Small intestine (tissue), 7 donors: ENCODE measurements around the gene KCNA2. TPM values are rescaled to one million over a fixed set of nuclear protein-coding genes. Genes with fewer than 3 reads are reported as not detected.
A peak's percentile ranks its signal among the peaks of the same experiment; 100 is the strongest.

Experiments
- DNase-seq, 2 donors: peaks; one replicate each; pipeline versions ENCODE4 v3.0.0 to v3.0.0-alpha.2; 2013
- FAIRE-seq: peaks from 2 replicates; lab custom pipeline; 2012; peaks lifted over from hg19 to GRCh38; lab: Jason Lieb, UNC
- H3K27ac ChIP-seq, 3 donors: one replicate each; pipeline ENCODE4 v1.5.1; 2013; ENCODE audit warnings: low read length in 2 of 3, mild to moderate bottlenecking in 2 of 3, control low read depth in 1 of 3, inconsistent platforms in 1 of 3, low read depth in 1 of 3, moderate library complexity in 1 of 3
- H3K27me3 ChIP-seq, 3 donors: one replicate each; pipeline ENCODE4 v1.6.1; 2013; ENCODE audit warnings: low read length in 3 of 3, inconsistent platforms in 1 of 3; ENCODE audit not compliant: control insufficient read depth in 3 of 3, insufficient read depth in 3 of 3
- H3K36me3 ChIP-seq, 3 donors: one replicate each; pipeline ENCODE4 v1.6.1; 2013; ENCODE audit warnings: low read length in 3 of 3, inconsistent platforms in 1 of 3, low read depth in 1 of 3, mild to moderate bottlenecking in 1 of 3, moderate library complexity in 1 of 3; ENCODE audit not compliant: control insufficient read depth in 3 of 3, insufficient read depth in 2 of 3
- H3K4me1 ChIP-seq, 3 donors: one replicate each; pipeline ENCODE4 v1.6.1; 2013; ENCODE audit warnings: low read length in 2 of 3, inconsistent platforms in 1 of 3, low read depth in 1 of 3, mild to moderate bottlenecking in 1 of 3, moderate library complexity in 1 of 3; ENCODE audit not compliant: control insufficient read depth in 3 of 3, insufficient read depth in 2 of 3
- H3K4me3 ChIP-seq, 3 donors: one replicate each; pipeline ENCODE4 v1.5.1; 2013; ENCODE audit warnings: low read length in 3 of 3, control low read depth in 1 of 3, inconsistent platforms in 1 of 3, low read depth in 1 of 3, mild to moderate bottlenecking in 1 of 3, moderate library complexity in 1 of 3
- H3K9me3 ChIP-seq, 2 donors: one replicate each; pipeline ENCODE4 v1.6.1; 2013; ENCODE audit warnings: low read depth in 1 of 2, low read length in 1 of 2; ENCODE audit not compliant: control insufficient read depth in 2 of 2, insufficient read depth in 1 of 2
- WGBS, 3 donors: extraction: QIAGEN DNeasy Blood & Tissue Kit; methylation state at CpG; one replicate each; pipeline ENCODE4 v1.1.7; 2013; 5-methylcytosine and 5-hydroxymethylcytosine counted together
- polyA plus RNA-seq, 4 donors: library from polyadenylated mRNA; stranded (reverse) in 3 of 4; unstranded in 1 of 4; fragments of 200-250 nt in 3 of 4; fragments of 120-200 nt in 1 of 4; gene quantifications; one replicate each; pipeline versions ENCODE4 v1.2.1 to v1.2.3, GENCODE V29; 2013
- donor health status: healthy with polysubstance abuse.
- donor health status: control.
- donor health status: control.
- donor health status: Bipolar disorder and iron deficiency.
- donor health status: healthy.

KCNA2 gene
- polyA plus RNA-seq, 4 donors, result 0.18 to 0.28 TPM; not detected in 2

DNA sequence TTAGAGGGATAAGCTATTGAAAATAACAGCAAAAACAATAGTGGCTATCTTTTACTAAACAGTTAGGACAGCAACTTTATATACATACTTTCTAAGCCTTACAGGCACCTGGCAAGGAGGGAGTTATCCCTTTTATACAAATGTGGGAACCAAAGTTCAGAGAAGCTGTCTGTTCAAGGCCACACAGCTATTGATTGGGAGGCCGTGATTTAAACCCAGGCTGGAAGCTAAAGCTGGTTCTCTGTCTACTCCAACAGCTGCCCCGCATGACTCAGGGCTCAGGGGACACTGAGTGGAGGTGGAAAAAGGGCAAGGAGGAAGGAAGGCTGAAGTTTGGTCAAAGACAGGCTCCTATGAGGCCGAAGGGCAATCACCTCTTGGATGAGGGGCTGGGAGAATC, 26.7 kb downstream of the KCNA2 start:
- DNase-seq, result peak in 1 of 2 donors; percentile 14
- Histone ChIP-seq H3K4me3 (no peak overlapping the region), H3K27ac (no peak overlapping the region), H3K27me3 (peaks cover 0 to 2% (median 0%) of the 10 kb centered on the region in 3 donors), H3K4me1 (no peaks in the 10 kb centered on the region), H3K36me3 (no peaks in the 10 kb centered on the region), H3K9me3 (no peaks in the 10 kb centered on the region)
- no peak for FAIRE-seq
- 37 to 67% (median 39%) methylated on average over 3 of the region's 3 CpGs for WGBS, 3 donors

DNA sequence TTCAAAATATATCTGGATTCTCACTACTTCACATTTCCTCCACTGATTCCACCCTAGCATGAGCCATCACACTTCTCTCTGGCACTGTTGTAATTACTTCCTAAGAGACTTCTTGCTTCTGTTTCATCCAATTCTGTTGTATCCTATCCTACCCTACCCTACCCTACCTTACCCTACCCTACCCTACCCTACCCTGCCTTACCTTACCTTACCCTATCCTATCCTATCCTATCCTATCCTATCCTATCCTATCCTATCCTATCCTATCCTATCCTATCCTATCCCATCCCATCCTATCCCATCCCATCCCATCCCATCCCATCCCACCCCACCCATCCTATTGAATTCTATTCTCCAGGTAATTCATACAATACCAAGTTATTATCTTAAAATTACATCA, 29.7 kb downstream of the KCNA2 start:
- no peaks in the 10 kb centered on the region for H3K36me3 ChIP-seq

GRCh38 chr1:110573314-110573713, 32.8 kb downstream of the KCNA2 start:
- Histone ChIP-seq H3K36me3 (no peaks in the 10 kb centered on the region), H3K9me3 (no peaks in the 10 kb centered on the region), H3K27ac (no peak overlapping the region), H3K27me3 (peaks cover 0 to 5% (median 4%) of the 10 kb centered on the region in 3 donors), H3K4me1 (no peaks in the 10 kb centered on the region), H3K4me3 (no peak overlapping the region)
- 84 to 97% (median 90%) methylated on average over 1 of the region's 1 CpG for WGBS, 3 donors
- FAIRE-seq (no peak), DNase-seq (no peak)

More for the DNA sequence above, 29.7 kb downstream of the KCNA2 start:
- no peaks in the 10 kb centered on the region for H3K9me3 ChIP-seq
- no peak overlapping the region for H3K27ac ChIP-seq
- no peak for DNase-seq
- no peak overlapping the region for H3K4me3 ChIP-seq
- FAIRE-seq, result no peak
- peaks cover 0 to 5% (median 0%) of the 10 kb centered on the region in 3 donors for H3K27me3 ChIP-seq
- H3K4me1 ChIP-seq, result no peaks in the 10 kb centered on the region

DNA sequence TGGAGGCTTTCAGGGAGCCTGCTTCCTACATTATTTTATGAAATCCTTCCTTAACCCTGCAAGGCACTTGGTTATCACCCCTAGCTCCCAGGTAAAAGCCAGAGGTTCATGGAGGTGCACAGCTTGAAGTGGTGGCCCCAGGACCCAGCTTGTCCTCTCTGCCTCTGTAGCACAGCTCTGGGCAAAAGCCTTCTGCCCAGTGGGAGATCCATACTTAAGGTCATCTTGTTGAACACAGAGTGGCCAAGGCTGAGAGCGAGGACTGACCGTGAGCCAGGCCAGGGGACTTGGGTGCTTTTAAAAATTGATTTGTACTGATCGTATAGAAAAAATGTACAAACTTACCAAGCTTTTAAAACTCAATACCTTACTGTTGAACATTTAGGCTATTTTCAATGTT, 33.4 kb downstream of the KCNA2 start:
- 83 to 96% (median 92%) methylated on average over 3 of the region's 3 CpGs for WGBS, 3 donors
- H3K4me1 ChIP-seq, result no peaks in the 10 kb centered on the region
- H3K27me3 ChIP-seq, result peaks cover 0 to 5% (median 4%) of the 10 kb centered on the region in 3 donors
- FAIRE-seq, result no peak
- no peaks in the 10 kb centered on the region for H3K9me3 ChIP-seq
- DNase-seq, result no peak
- no peak overlapping the region for H3K4me3 ChIP-seq
- no peak overlapping the region for H3K27ac ChIP-seq
- H3K36me3 ChIP-seq, result no peaks in the 10 kb centered on the region

DNA sequence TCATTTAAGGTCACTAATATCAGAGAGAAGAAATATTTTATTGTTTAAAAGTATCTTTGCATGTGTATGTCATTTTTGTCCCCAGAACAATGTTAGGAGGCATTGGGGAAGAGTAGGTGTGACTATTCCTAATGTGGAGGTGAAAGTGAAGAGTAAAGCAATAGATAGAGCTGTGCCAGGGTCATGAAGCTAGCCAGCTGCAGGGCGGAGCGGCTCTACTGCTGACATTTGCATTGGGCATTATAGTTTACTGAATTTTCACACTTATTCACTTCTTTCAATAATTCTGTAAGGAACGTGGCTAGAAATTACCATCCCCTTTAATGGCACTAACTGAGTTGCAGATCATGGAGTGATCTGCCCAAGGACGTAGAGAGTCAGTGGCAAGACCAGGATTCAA, 35.3 kb downstream of the KCNA2 start:
- DNase-seq, result no peak
- H3K27ac ChIP-seq, result no peak overlapping the region
- no peaks in the 10 kb centered on the region for H3K4me1 ChIP-seq
- FAIRE-seq, result no peak
- H3K27me3 ChIP-seq, result peaks cover 0 to 5% (median 4%) of the 10 kb centered on the region in 3 donors
- WGBS, 3 donors, result 56 to 75% (median 72%) methylated on average over 4 of the region's 4 CpGs
- H3K9me3 ChIP-seq, result no peaks in the 10 kb centered on the region
- H3K4me3 ChIP-seq, result no peak overlapping the region
- no peaks in the 10 kb centered on the region for H3K36me3 ChIP-seq

GRCh38 chr1:110570307-110570706, 35.9 kb downstream of the KCNA2 start:
- 15 to 36% (median 25%) methylated on average over 3 of the region's 3 CpGs for WGBS, 3 donors
- peaks cover 0 to 5% (median 4%) of the 10 kb centered on the region in 3 donors for H3K27me3 ChIP-seq
- FAIRE-seq (no peak), DNase-seq (no peak)
- no peaks in the 10 kb centered on the region for H3K4me1 ChIP-seq
- H3K9me3 ChIP-seq, result no peaks in the 10 kb centered on the region
- no peak overlapping the region for H3K27ac ChIP-seq
- H3K36me3 ChIP-seq, result no peaks in the 10 kb centered on the region
- no peak overlapping the region for H3K4me3 ChIP-seq

DNA sequence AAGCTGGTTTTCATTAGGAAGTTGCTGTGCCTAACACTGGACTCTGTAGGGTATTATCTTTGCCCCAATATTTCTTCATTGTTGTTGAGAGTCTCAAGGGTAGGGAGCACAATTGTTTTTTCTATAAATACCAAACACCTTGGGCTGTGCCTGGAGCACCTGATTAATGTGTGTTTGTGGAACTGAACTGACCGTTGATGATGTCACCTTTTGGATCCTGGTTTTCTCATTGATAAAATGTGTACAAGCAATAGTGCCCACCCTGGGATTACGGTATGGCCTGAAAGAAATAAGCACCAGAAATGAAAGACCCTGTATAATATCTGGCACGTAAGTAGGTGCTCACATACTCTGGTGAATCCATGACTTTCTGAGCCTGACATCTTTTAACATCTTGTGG, 39.3 kb downstream of the KCNA2 start:
- Histone ChIP-seq H3K4me3 (no peak overlapping the region), H3K27ac (no peak overlapping the region), H3K27me3 (peaks cover 0 to 6% (median 5%) of the 10 kb centered on the region in 3 donors), H3K4me1 (no peaks in the 10 kb centered on the region), H3K9me3 (no peaks in the 10 kb centered on the region), H3K36me3 (no peaks in the 10 kb centered on the region)
- FAIRE-seq (no peak), DNase-seq (no peak)
- WGBS, 3 donors, result 64 to 82% (median 70%) methylated on average over 3 of the region's 3 CpGs

DNA sequence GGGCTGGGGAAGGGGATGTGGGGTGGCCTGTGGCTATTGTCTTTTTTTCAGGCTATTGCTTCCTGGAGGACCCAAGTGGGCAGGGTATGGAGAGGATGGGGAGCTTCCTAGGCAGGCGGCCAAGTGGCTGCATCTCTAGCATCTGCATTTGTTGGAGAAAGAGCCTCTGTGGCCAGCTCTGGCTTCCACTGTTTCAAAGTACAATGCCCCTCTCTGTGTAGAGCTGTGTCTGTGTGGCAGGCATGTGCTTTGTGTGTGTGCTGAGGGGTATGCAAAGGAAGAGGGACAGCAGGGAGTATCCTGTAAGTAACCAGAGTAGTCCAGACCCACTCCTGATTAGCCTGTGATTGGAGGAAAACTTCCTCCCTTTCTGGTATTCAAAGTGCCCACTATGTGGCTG, 40.6 kb downstream of the KCNA2 start:
- DNase-seq, result no peak
- H3K27ac ChIP-seq, result no peak overlapping the region

GRCh38 chr1:110563089-110563488, 43.1 kb downstream of the KCNA2 start:
- WGBS, 3 donors, result 75 to 84% (median 77%) methylated on average over 4 of the region's 4 CpGs
- no peaks in the 10 kb centered on the region for H3K4me1 ChIP-seq
- peaks cover 0 to 2% (median 0%) of the 10 kb centered on the region in 3 donors for H3K27me3 ChIP-seq
- H3K36me3 ChIP-seq, result no peaks in the 10 kb centered on the region
- no peak for FAIRE-seq
- H3K9me3 ChIP-seq, result no peaks in the 10 kb centered on the region
- H3K4me3 ChIP-seq, result no peak overlapping the region
- no peak for DNase-seq
- no peak overlapping the region for H3K27ac ChIP-seq

More for the DNA sequence above, 40.6 kb downstream of the KCNA2 start:
- H3K36me3 ChIP-seq, result no peaks in the 10 kb centered on the region
- H3K4me1 ChIP-seq, result no peaks in the 10 kb centered on the region
- 67 to 100% (median 80%) methylated on average over 1 of the region's 1 CpG for WGBS, 3 donors
- no peak for FAIRE-seq
- H3K9me3 ChIP-seq, result no peaks in the 10 kb centered on the region
- peaks cover 0 to 6% (median 3%) of the 10 kb centered on the region in 3 donors for H3K27me3 ChIP-seq
- H3K4me3 ChIP-seq, result no peak overlapping the region
